Type B pancreatic cell (in vitro differentiated cells): ENCODE results near the gene RAB19. TPM values are rescaled to one million over a fixed set of nuclear protein-coding genes. Genes with fewer than 3 reads are reported as not detected.

Experiments
- DNase-seq: peaks from one replicate; pipeline ENCODE4 v3.0.0; 2021; ENCODE audit warnings: mixed read lengths; ENCODE audit not compliant: unreplicated experiment; ENCODE audit errors: extremely low spot score
- H3K27ac Mint-ChIP-seq: 2 replicates; pipeline ENCODE4 v1.8.0; 2021; ENCODE audit warnings: mild to moderate bottlenecking, mixed read lengths
- H3K27me3 Mint-ChIP-seq: 2 replicates; pipeline ENCODE4 v1.8.0; 2021; ENCODE audit warnings: mixed read lengths
- H3K36me3 Mint-ChIP-seq: 2 replicates; pipeline ENCODE4 v1.8.0; 2021; ENCODE audit warnings: mixed read lengths
- H3K4me1 Mint-ChIP-seq: one replicate; pipeline ENCODE4 v1.8.0; 2021; ENCODE audit warnings: mixed read lengths; ENCODE audit not compliant: unreplicated experiment
- H3K4me3 Mint-ChIP-seq: 2 replicates; pipeline ENCODE4 v1.8.0; 2021; ENCODE audit warnings: mild to moderate bottlenecking, mixed read lengths
- H3K9me3 Mint-ChIP-seq: 2 replicates; pipeline ENCODE4 v1.8.0; 2021; ENCODE audit warnings: mixed read lengths
- CTCF ChIP-seq: fragments of 200-600 bp; sonication (generic); conservative IDR thresholded peaks from 2 replicates; pipeline ENCODE4 v1.5.0; 2021; ENCODE audit warnings: antibody characterized with exemption, mild to moderate bottlenecking
- total RNA-seq: library from RNA; stranded (reverse); gene quantifications from 2 replicates; pipeline ENCODE4 v1.2.1, GENCODE V29; 2021; ENCODE audit warnings: low replicate concordance

The RAB19 gene
- total RNA-seq, 1 donor from 2014 or later = 2.2 TPM

DNA sequence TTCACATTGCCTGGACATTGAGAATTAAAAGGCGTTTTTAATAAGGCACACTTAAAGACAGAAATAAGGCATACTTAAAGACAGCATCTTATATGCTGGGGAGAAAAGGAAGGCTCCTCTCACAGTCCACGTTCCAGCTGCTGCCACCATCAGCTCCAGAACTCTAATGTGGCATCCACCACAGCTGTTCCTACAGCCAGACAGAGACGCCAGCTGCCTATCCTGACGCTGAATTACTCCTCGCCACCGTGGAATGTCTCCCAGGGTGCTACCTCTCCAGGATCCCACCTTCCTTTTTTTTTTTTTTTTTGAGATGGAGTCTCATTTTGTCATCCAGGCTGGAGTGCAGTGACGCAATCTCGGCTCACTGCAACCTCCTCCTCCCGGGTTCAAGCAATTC is 36.3 kb upstream of the RAB19 start:
- TF ChIP-seq CTCF = no peak
- H3K27ac Mint-ChIP-seq = no peak overlapping the region
- H3K27me3 Mint-ChIP-seq = no peaks in the 10 kb centered on the region
- H3K4me1 Mint-ChIP-seq = no peaks in the 10 kb centered on the region
- no peak for DNase-seq
- no peak overlapping the region for H3K4me3 Mint-ChIP-seq
- no peaks in the 10 kb centered on the region for H3K9me3 Mint-ChIP-seq
- H3K36me3 Mint-ChIP-seq = peaks cover 31% of the 10 kb centered on the region

- Mint-ChIP-seq H3K4me1 (no peaks in the 10 kb centered on the region), H3K27ac (no peak overlapping the region), H3K9me3 (no peaks in the 10 kb centered on the region), H3K36me3 (peaks cover 26% of the 10 kb centered on the region), H3K4me3 (no peak overlapping the region), H3K27me3 (no peaks in the 10 kb centered on the region)
- DNase-seq = no peak
- TF ChIP-seq CTCF = no peak
Observed at GRCh38 chr7:140369294-140369693, 34.6 kb upstream of the RAB19 start.

GRCh38 chr7:140375323-140375722 is 28.5 kb upstream of the RAB19 start:
- Mint-ChIP-seq H3K27ac (no peak overlapping the region), H3K9me3 (no peaks in the 10 kb centered on the region), H3K27me3 (no peaks in the 10 kb centered on the region), H3K4me1 (no peaks in the 10 kb centered on the region), H3K36me3 (peaks cover 17% of the 10 kb centered on the region), H3K4me3 (no peak overlapping the region)
- no peak for TF ChIP-seq CTCF
- DNase-seq = no peak

GRCh38 chr7:140375892-140376730 is 27.7 kb upstream of the RAB19 start:
- no peak for DNase-seq
- H3K4me1 Mint-ChIP-seq = no peaks in the 10 kb centered on the region
- H3K4me3 Mint-ChIP-seq = no peak overlapping the region
- TF ChIP-seq CTCF = no peak
- peaks cover 14% of the 10 kb centered on the region for H3K36me3 Mint-ChIP-seq
- H3K27ac Mint-ChIP-seq = no peak overlapping the region
- H3K9me3 Mint-ChIP-seq = no peaks in the 10 kb centered on the region
- no peaks in the 10 kb centered on the region for H3K27me3 Mint-ChIP-seq

DNA sequence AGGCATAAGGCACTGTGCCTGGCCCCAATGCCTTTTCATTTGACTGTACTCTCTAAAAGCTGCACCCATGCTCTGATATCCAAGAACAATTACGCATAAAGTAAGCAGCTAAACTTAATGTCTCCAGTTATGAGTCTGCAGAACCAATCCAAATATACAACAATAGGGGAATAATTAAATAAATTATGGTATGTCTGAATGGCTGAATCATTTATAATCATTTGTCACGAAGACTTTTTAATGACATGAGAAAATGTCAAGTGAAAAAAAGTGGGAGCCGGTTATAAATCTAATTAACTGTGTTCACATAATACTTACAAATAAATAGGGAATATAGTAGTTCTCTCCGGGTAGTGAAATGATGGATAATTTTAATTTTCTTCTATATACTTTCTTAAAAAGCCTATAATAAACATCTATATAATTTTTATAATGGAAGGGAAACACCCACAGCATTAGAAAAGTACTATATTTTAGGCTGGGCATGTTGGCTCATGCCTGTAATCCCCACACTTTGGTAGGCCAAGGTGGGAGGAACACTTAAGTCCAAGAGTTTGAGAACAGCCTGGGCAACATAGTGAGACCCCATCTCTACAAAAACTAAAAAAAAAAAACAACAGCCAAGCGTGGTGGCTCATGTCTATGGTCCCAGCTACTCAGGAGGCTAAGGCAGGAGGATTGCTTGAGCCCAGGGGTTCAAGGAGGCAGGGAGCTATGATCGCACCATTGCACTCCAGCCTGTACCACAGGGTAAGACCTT is 19.7 kb upstream of the RAB19 start:
- H3K4me3 Mint-ChIP-seq = no peak overlapping the region
- H3K27me3 Mint-ChIP-seq = no peaks in the 10 kb centered on the region
- TF ChIP-seq CTCF = no peak
- no peaks in the 10 kb centered on the region for H3K9me3 Mint-ChIP-seq
- peaks cover 15% of the 10 kb centered on the region for H3K36me3 Mint-ChIP-seq
- peaks cover 4% of the 10 kb centered on the region for H3K4me1 Mint-ChIP-seq
- no peak for DNase-seq
- H3K27ac Mint-ChIP-seq = no peak overlapping the region
